T-helper 1 cell treated with Interleukin-12 subunit alpha and Interleukin-12 subunit beta and Interleukin-4 antibody, amounts not matched to agents 30 ng/mL and 1 ng/mL, for 36 hours (primary cell): ENCODE data around the gene CTSW. TPM values are rescaled to one million over a fixed set of nuclear protein-coding genes. Genes with fewer than 3 reads are reported as not detected.

Experiments
- intact Hi-C: fragments of 100-400 bp; cut with micrococcal nuclease; formaldehyde crosslinking; loops from one replicate; pipeline ENCODE4 v1.15.1; 2024
- total RNA-seq: library from RNA; stranded (reverse); gene quantifications from 2 replicates; pipeline ENCODE4 v1.2.3, GENCODE V29; 2022

Gene CTSW
- total RNA-seq, 1 donor from 2014 or later, result 29.5 TPM

GRCh38 chr11:65919573-65920371, 40.1 kb downstream of the CTSW start:
- intact Hi-C loops, result loop anchor here (1.0 to 5.0 kb wide), 12 partner anchors 9 to 349 kb away; partner anchors contain the start of genes BANF1, CCDC85B, EIF1AD and FOSL1

- intact Hi-C loops, result no loop called here
These were observed 40.8 kb downstream of the CTSW start for GRCh38 chr11:65920372-65920802.

GRCh38 chr11:65921033-65921555, 41.5 kb downstream of the CTSW start:
- intact Hi-C loops, result no loop called here

GRCh38 chr11:65921876-65922275, 42.2 kb downstream of the CTSW start:
- intact Hi-C loops, result no loop called here

- intact Hi-C loops, result no loop called here
These were observed 42.9 kb downstream of the CTSW start for GRCh38 chr11:65922565-65922964.

GRCh38 chr11:65925397-65925796, 45.8 kb downstream of the CTSW start:
- intact Hi-C loops, result no loop called here

GRCh38 chr11:65927904-65928397, 48.3 kb downstream of the CTSW start:
- intact Hi-C loops, result loop anchor here (1.0 to 2.0 kb wide), 7 partner anchors 9 to 384 kb away; partner anchors contain the start of genes C11orf68, CCDC85B, CFL1 and DRAP1

GRCh38 chr11:65928667-65929066, 49.0 kb downstream of the CTSW start:
- intact Hi-C loops, result loop anchor here (1.0 to 2.0 kb wide), 7 partner anchors 9 to 384 kb away; partner anchors contain the start of genes C11orf68, CCDC85B, CFL1 and DRAP1

GRCh38 chr11:65931773-65932557, 52.3 kb downstream of the CTSW start:
- intact Hi-C loops, result loop anchor here (5.0 kb wide), 1 partner anchor 1250 kb away; no protein-coding TSS in a partner anchor

GRCh38 chr11:65932558-65932919, 52.9 kb downstream of the CTSW start:
- intact Hi-C loops, result loop anchor here (5.0 kb wide), 1 partner anchor 1250 kb away; no protein-coding TSS in a partner anchor

Other genes with a start within 250 kb of the CTSW start
- gene SIPA1, start 241.7 kb upstream of the CTSW start, total RNA-seq, result 177 and 181 TPM in 2 replicates
- gene RELA, start 216.9 kb upstream of the CTSW start, total RNA-seq, result 106 and 112 TPM in 2 replicates
- gene KAT5, start 167.6 kb upstream of the CTSW start, total RNA-seq, result 69.8 and 83.5 TPM in 2 replicates
- 82.4 and 82.8 TPM in 2 replicates for gene RNASEH2C, start 159.0 kb upstream of the CTSW start, total RNA-seq
- 18.0 and 18.1 TPM in 2 replicates for gene AP5B1, start 98.9 kb upstream of the CTSW start, total RNA-seq
- not detected in 2 replicates for gene OVOL1, start 92.8 kb upstream of the CTSW start, total RNA-seq
- gene SNX32, start 45.9 kb upstream of the CTSW start, total RNA-seq, result 2.3 and 2.9 TPM in 2 replicates
- 1,611 and 1,643 TPM in 2 replicates for gene CFL1, start 21.7 kb upstream of the CTSW start, total RNA-seq
- gene MUS81, start 19.4 kb upstream of the CTSW start, total RNA-seq, result 100 and 103 TPM in 2 replicates
- gene EFEMP2, start 7.0 kb upstream of the CTSW start, total RNA-seq, result 7.2 TPM in 2 replicates
- gene FIBP, start 8.6 kb downstream of the CTSW start, total RNA-seq, result 85.3 and 88.7 TPM in 2 replicates
- gene CCDC85B, start 10.8 kb downstream of the CTSW start, total RNA-seq, result 46.9 and 47.7 TPM in 2 replicates
- gene FOSL1, start 20.6 kb downstream of the CTSW start, total RNA-seq, result 3.0 and 6.0 TPM in 2 replicates
- 29.3 and 29.5 TPM in 2 replicates for gene C11orf68, start 39.2 kb downstream of the CTSW start, total RNA-seq
- 160 and 165 TPM in 2 replicates for gene DRAP1, start 39.6 kb downstream of the CTSW start, total RNA-seq
- not detected in 2 replicates for gene TSGA10IP, start 65.6 kb downstream of the CTSW start, total RNA-seq
- 82.5 and 84.9 TPM in 2 replicates for gene SART1, start 81.9 kb downstream of the CTSW start, total RNA-seq
- gene EIF1AD, start 122.3 kb downstream of the CTSW start, total RNA-seq, result 48.8 and 53.5 TPM in 2 replicates
- gene BANF1, start 122.7 kb downstream of the CTSW start, total RNA-seq, result 217 and 224 TPM in 2 replicates
- 0.59 and 0.66 TPM in 2 replicates for gene CST6, start 132.2 kb downstream of the CTSW start, total RNA-seq
- 0.32 TPM in 1 of 2 replicates, not detected in the other for gene CATSPER1, start 146.6 kb downstream of the CTSW start, total RNA-seq
- gene GAL3ST3, start 169.3 kb downstream of the CTSW start, total RNA-seq, result not detected in 2 replicates
- gene SF3B2, start 172.5 kb downstream of the CTSW start, total RNA-seq, result 218 and 235 TPM in 2 replicates
- 90.5 and 91.2 TPM in 2 replicates for gene PACS1, start 190.4 kb downstream of the CTSW start, total RNA-seq